IMR-90 (cell line): ENCODE results near the gene TGFB1. TPM values are rescaled to one million over a fixed set of nuclear protein-coding genes. Genes with fewer than 3 reads are reported as not detected.

Experiments
- ATAC-seq: fragments of 200-7000 bp; cut with Tn5 transposase; 2 replicates; pipeline ENCODE4 v1.9.1; 2020; ENCODE audit warnings: low read depth, mild to moderate bottlenecking, moderate library complexity
- BruUV-seq: library from RNA; stranded (reverse); fragments of 400-500 nt; replicated peaks from 2 replicates; lab custom pipeline; 2021; lab: Mats Ljungman, UMichigan
- CTCF ChIA-PET: fragments of 300-600 bp; formaldehyde crosslinking; extraction: SDS; loops from one replicate; lab custom pipeline; 2021; ENCODE audit warnings: antibody characterized with exemption; lab: Yijun Ruan, JAX
- POLR2A ChIA-PET: fragments of 300-600 bp; sonication (Branson Sonifier 250); formaldehyde crosslinking; loops from one replicate; lab custom pipeline; 2022; ENCODE audit warnings: antibody characterized with exemption; ENCODE audit not compliant: unreplicated experiment; lab: Charles Lee
- DNase-seq: peaks from one replicate; pipeline ENCODE4 v3.0.0; 2013
- H2AFZ ChIP-seq: replicated peaks from 2 replicates; pipeline ENCODE3; 2013; ENCODE audit warnings: low read length, mild to moderate bottlenecking; ENCODE audit not compliant: poor library complexity
- H2AK5ac ChIP-seq: 2 replicates; pipeline ENCODE4 v1.6.1; 2013; ENCODE audit warnings: low read depth, low read length, inconsistent platforms
- H2AK9ac ChIP-seq: replicated peaks from 2 replicates; pipeline ENCODE3; 2013; ENCODE audit warnings: mild to moderate bottlenecking, low read depth, low read length, moderate library complexity; ENCODE audit not compliant: poor library complexity
- H2BK120ac ChIP-seq: 2 replicates; pipeline ENCODE4 v1.6.1; 2013; ENCODE audit warnings: low read depth, low read length, inconsistent platforms
- H2BK15ac ChIP-seq: 3 replicates; pipeline ENCODE4 v1.6.1; 2013; ENCODE audit warnings: low read depth, low read length, inconsistent platforms
- H2BK20ac ChIP-seq: 2 replicates; pipeline ENCODE4 v1.6.1; 2013; ENCODE audit warnings: low read depth, mild to moderate bottlenecking, inconsistent platforms, low read length, moderate library complexity
- H2BK5ac ChIP-seq: 2 replicates; pipeline ENCODE4 v1.6.1; 2013; ENCODE audit warnings: mild to moderate bottlenecking, low read depth, low read length, inconsistent platforms; ENCODE audit not compliant: poor library complexity, severe bottlenecking
- H3K14ac ChIP-seq: replicated peaks from 2 replicates; pipeline ENCODE4 v1.6.1; 2013; ENCODE audit warnings: low read depth, low read length, inconsistent platforms
- H3K18ac ChIP-seq: 2 replicates; pipeline ENCODE4 v1.6.1; 2013; ENCODE audit warnings: low read depth, low read length, control low read depth
- H3K23ac ChIP-seq: 2 replicates; pipeline ENCODE4 v1.6.1; 2013; ENCODE audit warnings: low read depth, low read length, inconsistent platforms
- H3K27ac ChIP-seq: 2 replicates; pipeline ENCODE4 v1.5.1; 2013; ENCODE audit warnings: mild to moderate bottlenecking, control low read depth, low read length; ENCODE audit not compliant: insufficient read depth
- H3K27me3 ChIP-seq: 2 replicates; pipeline ENCODE4 v1.6.1; 2013; ENCODE audit warnings: low read length; ENCODE audit not compliant: control insufficient read depth, insufficient read depth
- H3K36me3 ChIP-seq: 2 replicates; pipeline ENCODE4 v1.6.1; 2013; ENCODE audit warnings: low read length, mixed read lengths; ENCODE audit not compliant: control insufficient read depth, insufficient read depth
- H3K4ac ChIP-seq: 2 replicates; pipeline ENCODE4 v1.6.1; 2013; ENCODE audit warnings: low read depth, low read length, inconsistent platforms
- H3K4me1 ChIP-seq: 2 replicates; pipeline ENCODE4 v1.6.1; 2013; ENCODE audit warnings: low read length, mixed read lengths; ENCODE audit not compliant: control insufficient read depth, insufficient read depth
- H3K4me2 ChIP-seq: 2 replicates; pipeline ENCODE4 v1.6.1; 2013; ENCODE audit warnings: low read depth, mild to moderate bottlenecking, control low read depth, low read length, moderate library complexity
- H3K4me3 ChIP-seq: 2 replicates; pipeline ENCODE4 v1.5.1; 2013; ENCODE audit warnings: low read depth, mild to moderate bottlenecking, control low read depth, low read length, moderate library complexity; ENCODE audit not compliant: insufficient read depth
- H3K56ac ChIP-seq: 2 replicates; pipeline ENCODE4 v1.6.1; 2013; ENCODE audit warnings: low read length, inconsistent platforms; ENCODE audit not compliant: insufficient read depth; ENCODE audit errors: extremely low read depth
- H3K79me1 ChIP-seq, 2 experiments: 2 replicates each; pipeline ENCODE4 v1.6.1; 2013; ENCODE audit warnings: low read length in 2 of 2, inconsistent platforms in 1 of 2, low read depth in 1 of 2
- H3K9ac ChIP-seq: 2 replicates; pipeline ENCODE4 v1.6.1; 2013; ENCODE audit warnings: low read depth, low read length, control low read depth
- H3K9me1 ChIP-seq: 2 replicates; pipeline ENCODE4 v1.6.1; 2013; ENCODE audit warnings: low read length, inconsistent platforms; ENCODE audit not compliant: insufficient read depth
- H3K9me3 ChIP-seq: 2 replicates; pipeline ENCODE4 v1.6.1; 2013; ENCODE audit warnings: low read length; ENCODE audit not compliant: control insufficient read depth, insufficient read depth
- H4K20me1 ChIP-seq: 2 replicates; pipeline ENCODE4 v1.6.1; 2013; ENCODE audit warnings: low read length, inconsistent platforms; ENCODE audit not compliant: insufficient read depth
- H4K5ac ChIP-seq: 2 replicates; pipeline ENCODE4 v1.6.1; 2013; ENCODE audit warnings: mild to moderate bottlenecking, low read depth, low read length, control low read depth
- H4K8ac ChIP-seq, 2 experiments: 2 replicates each; pipeline ENCODE4 v1.6.1; 2013; ENCODE audit warnings: low read depth in 2 of 2, low read length in 2 of 2, control low read depth in 1 of 2, inconsistent platforms in 1 of 2
- H4K91ac ChIP-seq: 2 replicates; pipeline ENCODE4 v1.6.1; 2013; ENCODE audit warnings: low read depth, low read length, inconsistent platforms; ENCODE audit not compliant: insufficient read depth
- BHLHE40 ChIP-seq: fragments of 150-350 bp; IDR thresholded peaks from 2 replicates; pipeline ENCODE4 v1.6.1; 2016; ENCODE audit warnings: mild to moderate bottlenecking, low read depth, low read length
- CEBPB ChIP-seq: IDR thresholded peaks from 2 replicates; pipeline ENCODE4 v1.6.1; 2012; ENCODE audit warnings: low read depth, low read length, improper control_type of control experiment
- CHD1 ChIP-seq: IDR thresholded peaks from 2 replicates; pipeline ENCODE4 v1.6.1; 2012; ENCODE audit warnings: low read depth, low read length, improper control_type of control experiment
- FOS ChIP-seq: fragments of 150-350 bp; IDR thresholded peaks from 2 replicates; pipeline ENCODE4 v1.6.1; 2016; ENCODE audit warnings: low read depth, low read length
- MAFK ChIP-seq: IDR thresholded peaks from 2 replicates; pipeline ENCODE4 v1.6.1; 2012; ENCODE audit warnings: low read depth, low read length, improper control_type of control experiment
- MAZ ChIP-seq: IDR thresholded peaks from 2 replicates; pipeline ENCODE4 v1.6.1; 2012; ENCODE audit warnings: low read depth, mild to moderate bottlenecking, low read length, improper control_type of control experiment, moderate library complexity, borderline replicate concordance
- MXI1 ChIP-seq: IDR thresholded peaks from 2 replicates; pipeline ENCODE4 v1.6.1; 2012; ENCODE audit warnings: low read depth, mild to moderate bottlenecking, low read length, moderate library complexity, borderline replicate concordance
- NFE2L2 ChIP-seq: fragments of 150-350 bp; IDR thresholded peaks from 2 replicates; pipeline ENCODE4 v1.6.1; 2016; ENCODE audit warnings: low read depth, mild to moderate bottlenecking, low read length
- POLR2A ChIP-seq: IDR thresholded peaks from 2 replicates; pipeline ENCODE4 v1.6.1; 2012; ENCODE audit warnings: mild to moderate bottlenecking, low read depth, low read length
- RCOR1 ChIP-seq: IDR thresholded peaks from 2 replicates; pipeline ENCODE4 v1.6.1; 2012; ENCODE audit warnings: mild to moderate bottlenecking, low read length, improper control_type of control experiment; ENCODE audit not compliant: insufficient replicate concordance
- RFX5 ChIP-seq: IDR thresholded peaks from 2 replicates; pipeline ENCODE4 v1.8.0; 2012; ENCODE audit warnings: low read depth, mild to moderate bottlenecking, low read length, moderate library complexity
- SMC3 ChIP-seq: fragments of 150-350 bp; IDR thresholded peaks from 2 replicates; pipeline ENCODE4 v1.6.1; 2016; ENCODE audit warnings: low read depth, mild to moderate bottlenecking, antibody characterized with exemption, low read length, moderate library complexity
- USF2 ChIP-seq: fragments of 150-350 bp; IDR thresholded peaks from 2 replicates; pipeline ENCODE4 v1.6.1; 2017; ENCODE audit warnings: mild to moderate bottlenecking, antibody characterized with exemption, low read length, low read depth
- WGBS, 2 experiments: methylation state at CpG; one replicate each; pipeline versions ENCODE4 v1.1.5 to v1.1.7; 2013; ENCODE audit warnings: missing lambda C conversion rate in 2 of 2; ENCODE audit not compliant: insufficient read length in 1 of 2; ENCODE audit errors: extremely low coverage in 2 of 2; 5-methylcytosine and 5-hydroxymethylcytosine counted together
- dilution Hi-C: fragments of 300-500 bp; cut with HindIII; formaldehyde crosslinking; loops from one replicate; pipeline ENCODE4 v1.14.3; 2018; ENCODE audit warnings: low sequenced_read_pairs; ENCODE audit not compliant: unreplicated experiment
- in situ Hi-C: fragments of 300-500 bp; cut with MboI; formaldehyde crosslinking; loops from 3 replicates; pipeline ENCODE4 v1.14.3; 2019; ENCODE audit warnings: low sequenced_read_pairs, inconsistent platforms, mixed read lengths
- intact Hi-C: fragments of 100-400 bp; cut with micrococcal nuclease; formaldehyde crosslinking; loops from 2 replicates; pipeline ENCODE4 v1.10.0; 2022
- polyA plus RNA-seq, 3 experiments: library from polyadenylated mRNA; depleted of rRNA; stranded (reverse); fragments of >200 nt; gene quantifications; 2 replicates each; pipeline ENCODE4 v1.2.3, GENCODE V29; 2012; ENCODE audit warnings: low replicate concordance in 1 of 3
- total RNA-seq: library from RNA; depleted of rRNA; stranded (reverse); fragments of >200 nt; gene quantifications from 2 replicates; pipeline ENCODE4 v1.2.3, GENCODE V29; 2012
- TF ChIP-seq, protein P1 (sequence below): fragments of 150-350 bp; IDR thresholded peaks from 2 replicates; pipeline ENCODE4 v1.6.1; 2016; ENCODE audit warnings: low read depth, mild to moderate bottlenecking, low read length, moderate library complexity, borderline replicate concordance
- TF ChIP-seq, protein P2 (sequence below): conservative IDR thresholded peaks from 2 replicates; pipeline ENCODE4 v1.5.1; 2012; ENCODE audit warnings: mild to moderate bottlenecking, low read depth, low read length, improper control_type of control experiment

The TGFB1 gene
- total and polyA plus RNA-seq, 2 of the 4 experiments (the other 2 are of a cell fraction) = 3.2 to 26.7 TPM

- Histone ChIP-seq H3K18ac (no peak overlapping the region), H3K4me3 (no peak overlapping the region), H3K79me1 (peaks cover 22 to 55% of the 10 kb centered on the region in 2 experiments), H3K36me3 (peaks cover 47% of the 10 kb centered on the region), H2BK15ac (no peak overlapping the region), H3K4me1 (peaks cover 23% of the 10 kb centered on the region), H4K20me1 (peaks cover 22% of the 10 kb centered on the region), H3K4ac (no peak overlapping the region), H3K9me3 (no peaks in the 10 kb centered on the region), H3K23ac (no peak overlapping the region), H2BK120ac (no peak overlapping the region), H4K5ac (no peak overlapping the region), H3K9ac (no peak overlapping the region), H3K4me2 (no peak overlapping the region), H3K14ac (no peak overlapping the region), H2AFZ (no peak overlapping the region), H3K27me3 (no peaks in the 10 kb centered on the region), H2BK5ac (no peak overlapping the region), H2AK9ac (no peak overlapping the region), H3K9me1 (peaks cover 18% of the 10 kb centered on the region), H4K91ac (no peak overlapping the region), H3K56ac (no peak overlapping the region), H2BK20ac (no peak overlapping the region), H3K27ac (no peak overlapping the region), H2AK5ac (no peak overlapping the region), H4K8ac (no peak overlapping the region)
- ChIA-PET CTCF (no interaction called here), POLR2A (interaction anchor here (0.6 kb wide), 1 partner anchor 37 kb away, joined by 4 read pairs; no protein-coding TSS in a partner anchor)
- 50 to 100% methylated on average over 3 to 10 of the region's 47 CpGs for WGBS, 2 experiments
- in situ Hi-C loops = no loop called here
- no TSS peak for BruUV-seq
- TF ChIP-seq POLR2A = no peak
- TF ChIP-seq, protein P1, sequence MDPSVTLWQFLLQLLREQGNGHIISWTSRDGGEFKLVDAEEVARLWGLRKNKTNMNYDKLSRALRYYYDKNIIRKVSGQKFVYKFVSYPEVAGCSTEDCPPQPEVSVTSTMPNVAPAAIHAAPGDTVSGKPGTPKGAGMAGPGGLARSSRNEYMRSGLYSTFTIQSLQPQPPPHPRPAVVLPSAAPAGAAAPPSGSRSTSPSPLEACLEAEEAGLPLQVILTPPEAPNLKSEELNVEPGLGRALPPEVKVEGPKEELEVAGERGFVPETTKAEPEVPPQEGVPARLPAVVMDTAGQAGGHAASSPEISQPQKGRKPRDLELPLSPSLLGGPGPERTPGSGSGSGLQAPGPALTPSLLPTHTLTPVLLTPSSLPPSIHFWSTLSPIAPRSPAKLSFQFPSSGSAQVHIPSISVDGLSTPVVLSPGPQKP = no peak
- TF ChIP-seq SMC3 = no peak
- TF ChIP-seq CHD1 = no peak
- no peak for TF ChIP-seq MAFK
- TF ChIP-seq USF2 = no peak
- TF ChIP-seq RFX5 = no peak
- TF ChIP-seq MXI1 = no peak
- no peak for TF ChIP-seq CEBPB
- TF ChIP-seq, protein P2, sequence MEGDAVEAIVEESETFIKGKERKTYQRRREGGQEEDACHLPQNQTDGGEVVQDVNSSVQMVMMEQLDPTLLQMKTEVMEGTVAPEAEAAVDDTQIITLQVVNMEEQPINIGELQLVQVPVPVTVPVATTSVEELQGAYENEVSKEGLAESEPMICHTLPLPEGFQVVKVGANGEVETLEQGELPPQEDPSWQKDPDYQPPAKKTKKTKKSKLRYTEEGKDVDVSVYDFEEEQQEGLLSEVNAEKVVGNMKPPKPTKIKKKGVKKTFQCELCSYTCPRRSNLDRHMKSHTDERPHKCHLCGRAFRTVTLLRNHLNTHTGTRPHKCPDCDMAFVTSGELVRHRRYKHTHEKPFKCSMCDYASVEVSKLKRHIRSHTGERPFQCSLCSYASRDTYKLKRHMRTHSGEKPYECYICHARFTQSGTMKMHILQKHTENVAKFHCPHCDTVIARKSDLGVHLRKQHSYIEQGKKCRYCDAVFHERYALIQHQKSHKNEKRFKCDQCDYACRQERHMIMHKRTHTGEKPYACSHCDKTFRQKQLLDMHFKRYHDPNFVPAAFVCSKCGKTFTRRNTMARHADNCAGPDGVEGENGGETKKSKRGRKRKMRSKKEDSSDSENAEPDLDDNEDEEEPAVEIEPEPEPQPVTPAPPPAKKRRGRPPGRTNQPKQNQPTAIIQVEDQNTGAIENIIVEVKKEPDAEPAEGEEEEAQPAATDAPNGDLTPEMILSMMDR = no peak
- no peak for TF ChIP-seq MAZ
- TF ChIP-seq RCOR1 = no peak
- no peak for TF ChIP-seq NFE2L2
- no peak for TF ChIP-seq BHLHE40
- no peak for TF ChIP-seq FOS
- intact Hi-C loops = no loop called here
- DNase-seq (no peak), ATAC-seq (no peak)
- dilution Hi-C loops = no loop called here
Measured at GRCh38 chr19:41330946-41331678, 22.6 kb downstream of the TGFB1 start.
